Stimulated activated memory B cell treated with anti-CD40 and anti-IgM and Interleukin-4, amounts not matched to agents 10 μg/mL and 1 μg/mL and 100 μg/mL, for 72 hours (primary cell): Measurements from ENCODE around the gene YIPF4.

Experiments
- ATAC-seq: fragments of 150-1000 bp; cut with Tn5 transposase; 2 replicates; pipeline ENCODE4 v1.10.0; 2021
- H3K27ac Mint-ChIP-seq: one replicate; pipeline ENCODE4 v1.8.0; 2022; ENCODE audit warnings: mild to moderate bottlenecking, mixed read lengths
- H3K27me3 Mint-ChIP-seq: one replicate; pipeline ENCODE4 v1.8.0; 2022; ENCODE audit warnings: mixed read lengths
- H3K36me3 Mint-ChIP-seq: one replicate; pipeline ENCODE4 v1.8.0; 2022; ENCODE audit warnings: mixed read lengths
- H3K4me1 Mint-ChIP-seq: one replicate; pipeline ENCODE4 v1.8.0; 2022; ENCODE audit warnings: mixed read lengths
- H3K4me3 Mint-ChIP-seq: one replicate; pipeline ENCODE4 v1.8.0; 2022; ENCODE audit warnings: mild to moderate bottlenecking, moderate library complexity, mixed read lengths
- H3K9me3 Mint-ChIP-seq: one replicate; pipeline ENCODE4 v1.8.0; 2022; ENCODE audit warnings: mixed read lengths

The YIPF4 gene

GRCh38 chr2:32277674-32278477 is at the start of gene YIPF4:
Gene YIPF4 (plus strand): TSS chr2:32277904. CDS start chr2:32278156, 252 bp downstream.
- peaks cover 11% of the 10 kb centered on the region for H3K4me1 Mint-ChIP-seq
- ATAC-seq: peak; percentile 100
- no peaks in the 10 kb centered on the region for H3K27me3 Mint-ChIP-seq
- H3K27ac Mint-ChIP-seq: peak within 1 kb of the TSS; percentile 99
- H3K4me3 Mint-ChIP-seq: peak within 1 kb of the TSS; percentile 90
- H3K9me3 Mint-ChIP-seq: no peaks in the 10 kb centered on the region
- H3K36me3 Mint-ChIP-seq: peaks cover 8% of the 10 kb centered on the region

- Mint-ChIP-seq H3K27me3 (no peaks in the 10 kb centered on the region), H3K4me1 (no peaks in the 10 kb centered on the region), H3K36me3 (peaks cover 15% of the 10 kb centered on the region), H3K4me3 (no peak overlapping the region), H3K9me3 (no peaks in the 10 kb centered on the region), H3K27ac (no peak overlapping the region)
- ATAC-seq: no peak
Observed at GRCh38 chr2:32228181-32228580, 49.5 kb upstream of the YIPF4 start.

GRCh38 chr2:32229635-32230034 is 48.1 kb upstream of the YIPF4 start:
- H3K4me1 Mint-ChIP-seq: no peaks in the 10 kb centered on the region
- no peaks in the 10 kb centered on the region for H3K27me3 Mint-ChIP-seq
- H3K9me3 Mint-ChIP-seq: no peaks in the 10 kb centered on the region
- H3K27ac Mint-ChIP-seq: no peak overlapping the region
- ATAC-seq: no peak
- H3K4me3 Mint-ChIP-seq: no peak overlapping the region
- peaks cover 26% of the 10 kb centered on the region for H3K36me3 Mint-ChIP-seq

- Mint-ChIP-seq H3K4me3 (no peak overlapping the region), H3K9me3 (no peaks in the 10 kb centered on the region), H3K27me3 (no peaks in the 10 kb centered on the region), H3K36me3 (peaks cover 39% of the 10 kb centered on the region), H3K4me1 (no peaks in the 10 kb centered on the region), H3K27ac (no peak overlapping the region)
- ATAC-seq: no peak
Observed at GRCh38 chr2:32231959-32232358, 45.7 kb upstream of the YIPF4 start.

- Mint-ChIP-seq H3K27me3 (no peaks in the 10 kb centered on the region), H3K9me3 (no peaks in the 10 kb centered on the region), H3K36me3 (peaks cover 64% of the 10 kb centered on the region), H3K27ac (no peak overlapping the region), H3K4me3 (no peak overlapping the region), H3K4me1 (no peaks in the 10 kb centered on the region)
- ATAC-seq: no peak
Observed at GRCh38 chr2:32235315-32235714, 42.4 kb upstream of the YIPF4 start.

GRCh38 chr2:32237488-32237887 is 40.2 kb upstream of the YIPF4 start:
- no peak overlapping the region for H3K4me3 Mint-ChIP-seq
- no peak for ATAC-seq
- no peaks in the 10 kb centered on the region for H3K27me3 Mint-ChIP-seq
- H3K36me3 Mint-ChIP-seq: peaks cover 73% of the 10 kb centered on the region
- no peaks in the 10 kb centered on the region for H3K4me1 Mint-ChIP-seq
- no peak overlapping the region for H3K27ac Mint-ChIP-seq
- no peaks in the 10 kb centered on the region for H3K9me3 Mint-ChIP-seq

- Mint-ChIP-seq H3K27ac (no peak overlapping the region), H3K36me3 (peaks cover 73% of the 10 kb centered on the region), H3K4me3 (no peak overlapping the region), H3K9me3 (no peaks in the 10 kb centered on the region), H3K4me1 (no peaks in the 10 kb centered on the region), H3K27me3 (no peaks in the 10 kb centered on the region)
- no peak for ATAC-seq
Observed at GRCh38 chr2:32237996-32238395, 39.7 kb upstream of the YIPF4 start.

- Mint-ChIP-seq H3K4me3 (no peak overlapping the region), H3K4me1 (no peaks in the 10 kb centered on the region), H3K27me3 (no peaks in the 10 kb centered on the region), H3K27ac (no peak overlapping the region), H3K36me3 (peaks cover 41% of the 10 kb centered on the region), H3K9me3 (no peaks in the 10 kb centered on the region)
- ATAC-seq: no peak
Observed at GRCh38 chr2:32242331-32242730, 35.4 kb upstream of the YIPF4 start.

- Mint-ChIP-seq H3K27ac (no peak overlapping the region), H3K36me3 (peaks cover 23% of the 10 kb centered on the region), H3K27me3 (no peaks in the 10 kb centered on the region), H3K9me3 (no peaks in the 10 kb centered on the region), H3K4me3 (no peak overlapping the region), H3K4me1 (no peaks in the 10 kb centered on the region)
- no peak for ATAC-seq
Observed at GRCh38 chr2:32246911-32247310, 30.8 kb upstream of the YIPF4 start.

GRCh38 chr2:32248299-32248698 is 29.4 kb upstream of the YIPF4 start:
- peaks cover 10% of the 10 kb centered on the region for H3K36me3 Mint-ChIP-seq
- no peak overlapping the region for H3K4me3 Mint-ChIP-seq
- no peak for ATAC-seq
- H3K9me3 Mint-ChIP-seq: no peaks in the 10 kb centered on the region
- no peaks in the 10 kb centered on the region for H3K4me1 Mint-ChIP-seq
- no peaks in the 10 kb centered on the region for H3K27me3 Mint-ChIP-seq
- H3K27ac Mint-ChIP-seq: no peak overlapping the region

GRCh38 chr2:32249731-32250236 is 27.9 kb upstream of the YIPF4 start:
- Mint-ChIP-seq H3K27me3 (no peaks in the 10 kb centered on the region), H3K27ac (no peak overlapping the region), H3K4me1 (no peaks in the 10 kb centered on the region), H3K9me3 (no peaks in the 10 kb centered on the region), H3K4me3 (no peak overlapping the region), H3K36me3 (peaks cover 10% of the 10 kb centered on the region)
- ATAC-seq: no peak

GRCh38 chr2:32250290-32250689 is 27.4 kb upstream of the YIPF4 start:
- H3K36me3 Mint-ChIP-seq: peaks cover 10% of the 10 kb centered on the region
- no peak for ATAC-seq
- no peak overlapping the region for H3K27ac Mint-ChIP-seq
- H3K27me3 Mint-ChIP-seq: no peaks in the 10 kb centered on the region
- H3K9me3 Mint-ChIP-seq: no peaks in the 10 kb centered on the region
- no peak overlapping the region for H3K4me3 Mint-ChIP-seq
- no peaks in the 10 kb centered on the region for H3K4me1 Mint-ChIP-seq

GRCh38 chr2:32258242-32258641 is 19.5 kb upstream of the YIPF4 start:
- H3K9me3 Mint-ChIP-seq: no peaks in the 10 kb centered on the region
- peaks cover 18% of the 10 kb centered on the region for H3K36me3 Mint-ChIP-seq
- no peak for ATAC-seq
- H3K4me1 Mint-ChIP-seq: peaks cover 12% of the 10 kb centered on the region
- no peak overlapping the region for H3K27ac Mint-ChIP-seq
- H3K4me3 Mint-ChIP-seq: no peak overlapping the region
- no peaks in the 10 kb centered on the region for H3K27me3 Mint-ChIP-seq

- Mint-ChIP-seq H3K9me3 (no peaks in the 10 kb centered on the region), H3K4me1 (peaks cover 33% of the 10 kb centered on the region), H3K4me3 (no peak overlapping the region), H3K36me3 (peaks cover 18% of the 10 kb centered on the region), H3K27ac (no peak overlapping the region), H3K27me3 (no peaks in the 10 kb centered on the region)
- ATAC-seq: no peak
Observed at GRCh38 chr2:32260376-32260775, 17.3 kb upstream of the YIPF4 start.

- Mint-ChIP-seq H3K9me3 (no peaks in the 10 kb centered on the region), H3K4me1 (peaks cover 33% of the 10 kb centered on the region), H3K4me3 (no peak overlapping the region), H3K27ac (peak overlapping the region; percentile 70), H3K27me3 (no peaks in the 10 kb centered on the region), H3K36me3 (peaks cover 15% of the 10 kb centered on the region)
- ATAC-seq: no peak
Observed at GRCh38 chr2:32262105-32262504, 15.6 kb upstream of the YIPF4 start.

- peak within 1 kb of the TSS; percentile 97 for H3K27ac Mint-ChIP-seq
- peak within 1 kb of the TSS; percentile 82 for H3K4me3 Mint-ChIP-seq
- H3K4me1 Mint-ChIP-seq: peaks cover 33% of the 10 kb centered on the region
- no peaks in the 10 kb centered on the region for H3K36me3 Mint-ChIP-seq
- no peaks in the 10 kb centered on the region for H3K9me3 Mint-ChIP-seq
- no peaks in the 10 kb centered on the region for H3K27me3 Mint-ChIP-seq
- peak; percentile 99 for ATAC-seq
Observed at GRCh38 chr2:32264422-32265105, 13.1 kb upstream of the YIPF4 start, which contains the start of gene NLRC4. Gene NLRC4 (minus strand): TSS chr2:32264886. CDS start chr2:32256775, 8,111 bp downstream.
